ENCODE results near the gene CSTF1. TPM values are rescaled to one million over a fixed set of nuclear protein-coding genes. Genes with fewer than 3 reads are reported as not detected.
"Not testable (repeated sequence)": the region's sequence is repeated elsewhere in the genome, so short reads cannot be mapped to it uniquely, and the experiment has no call there.

CSTF1 gene
- polyA plus RNA-seq, 6 donors from 2014 or later, result 23.6 to 38.0 (median 26.5) TPM

DNA sequence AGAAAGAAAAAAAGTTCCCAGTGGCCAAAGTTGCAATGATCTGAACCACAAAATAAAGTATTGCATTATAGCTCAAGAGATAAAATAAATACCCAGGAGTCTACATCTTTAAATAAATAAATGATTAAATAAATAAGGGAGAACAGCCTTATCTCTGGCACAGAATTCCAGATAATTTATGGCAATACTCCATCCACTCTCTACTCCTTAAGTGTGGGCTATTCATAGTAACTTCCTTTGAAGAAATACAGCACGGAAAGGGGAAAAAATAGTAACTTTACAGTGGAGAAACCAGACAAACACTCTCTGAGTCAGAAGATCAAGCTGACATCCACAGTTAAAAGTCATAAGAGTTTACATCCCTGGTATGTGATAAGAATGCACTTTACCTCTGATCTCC is 12.1 kb upstream of the CSTF1 start:
- ATAC-seq (ENCODE audit: low read depth in 2 of 2) (no peak), DNase-seq (no peak)
- H3K4me1 Mint-ChIP-seq, result no peaks in the 10 kb centered on the region
- H3K4me3 Mint-ChIP-seq, result no peak overlapping the region
- no peak overlapping the region for H3K27ac Mint-ChIP-seq
- H3K27me3 Mint-ChIP-seq, result no peaks in the 10 kb centered on the region
- H3K9me3 Mint-ChIP-seq, result no peaks in the 10 kb centered on the region
- H3K36me3 Mint-ChIP-seq, result peaks cover 0 to 7% of the 10 kb centered on the region in 2 donors

DNA sequence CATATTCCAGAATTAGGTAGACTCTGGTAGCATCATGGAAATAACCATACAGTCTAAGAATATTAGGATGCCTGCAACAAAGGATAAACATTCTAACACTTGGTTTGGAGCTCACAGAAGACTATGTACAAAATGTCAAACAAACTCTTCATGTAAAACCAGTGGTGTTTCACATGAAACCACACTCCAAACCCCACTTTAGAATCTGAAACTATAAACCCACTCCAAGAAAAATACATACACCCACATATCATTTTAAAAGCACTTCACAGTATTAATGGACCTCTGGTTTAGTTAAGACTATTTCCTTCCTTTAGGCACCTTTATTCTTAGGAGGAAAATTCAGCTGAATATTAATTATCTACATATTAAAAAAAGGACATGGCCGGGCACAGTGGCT is 10.9 kb upstream of the CSTF1 start:
- ATAC-seq (ENCODE audit: low read depth in 2 of 2) (no peak), DNase-seq (no peak)
- Mint-ChIP-seq H3K4me3 (no peak overlapping the region), H3K36me3 (peaks cover 0 to 8% of the 10 kb centered on the region in 2 donors), H3K4me1 (no peaks in the 10 kb centered on the region), H3K27me3 (no peaks in the 10 kb centered on the region), H3K27ac (no peak overlapping the region), H3K9me3 (no peaks in the 10 kb centered on the region)

DNA sequence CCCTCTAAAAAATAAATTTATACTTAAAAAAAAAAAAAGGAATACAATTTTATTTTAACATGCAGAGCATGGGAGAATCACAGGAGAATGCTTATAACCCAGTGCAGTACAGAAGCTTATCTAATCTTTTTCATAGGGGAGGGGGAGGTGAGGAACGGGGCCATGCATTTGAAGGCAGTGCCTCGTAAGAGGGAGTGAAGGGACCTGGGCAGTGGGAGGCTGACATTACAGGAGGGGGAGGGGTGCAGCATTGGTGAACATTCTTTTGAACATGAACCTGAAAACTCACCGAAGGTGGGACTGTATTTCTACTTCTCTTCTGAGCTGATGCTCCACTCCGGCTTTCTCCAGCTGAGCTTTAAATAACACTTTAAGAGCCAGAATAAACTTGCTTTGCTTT is 9.7 kb upstream of the CSTF1 start:
- Mint-ChIP-seq H3K9me3 (no peaks in the 10 kb centered on the region), H3K4me3 (no peak overlapping the region), H3K36me3 (peaks cover 0 to 7% of the 10 kb centered on the region in 2 donors), H3K27ac (no peak overlapping the region), H3K27me3 (no peaks in the 10 kb centered on the region), H3K4me1 (no peaks in the 10 kb centered on the region)
- no peak for ATAC-seq (ENCODE audit: low read depth in 2 of 2)
- no peak for DNase-seq

DNA sequence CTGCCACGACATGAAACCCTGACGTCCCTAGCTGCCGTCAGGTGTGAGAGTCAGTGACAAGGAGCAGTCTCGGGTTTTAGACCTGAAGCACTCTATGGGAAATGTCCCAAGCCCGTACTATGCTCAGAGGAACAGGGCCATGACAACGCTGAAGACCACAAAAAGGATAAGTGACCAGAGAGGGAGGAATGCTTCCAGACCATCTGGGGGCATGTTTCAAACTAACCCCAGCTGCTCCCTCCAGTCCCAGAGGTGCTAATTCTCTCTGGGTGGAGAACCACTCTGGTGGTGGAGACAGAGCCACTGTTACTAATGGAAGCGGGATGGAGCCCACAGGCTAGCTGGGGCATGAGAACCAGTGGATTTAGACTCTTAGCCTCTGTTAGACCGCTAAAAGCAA is 9.1 kb upstream of the CSTF1 start:
- no peaks in the 10 kb centered on the region for H3K4me1 Mint-ChIP-seq
- peaks cover 0 to 7% of the 10 kb centered on the region in 2 donors for H3K36me3 Mint-ChIP-seq
- no peaks in the 10 kb centered on the region for H3K27me3 Mint-ChIP-seq
- DNase-seq, result no peak
- H3K27ac Mint-ChIP-seq, result peak overlapping the region in 1 of 6 donors; percentile 60
- ATAC-seq (ENCODE audit: low read depth in 2 of 2), result no peak
- peak overlapping the region in 1 of 8 donors; percentile 72 for H3K4me3 Mint-ChIP-seq
- H3K9me3 Mint-ChIP-seq, result no peaks in the 10 kb centered on the region

DNA sequence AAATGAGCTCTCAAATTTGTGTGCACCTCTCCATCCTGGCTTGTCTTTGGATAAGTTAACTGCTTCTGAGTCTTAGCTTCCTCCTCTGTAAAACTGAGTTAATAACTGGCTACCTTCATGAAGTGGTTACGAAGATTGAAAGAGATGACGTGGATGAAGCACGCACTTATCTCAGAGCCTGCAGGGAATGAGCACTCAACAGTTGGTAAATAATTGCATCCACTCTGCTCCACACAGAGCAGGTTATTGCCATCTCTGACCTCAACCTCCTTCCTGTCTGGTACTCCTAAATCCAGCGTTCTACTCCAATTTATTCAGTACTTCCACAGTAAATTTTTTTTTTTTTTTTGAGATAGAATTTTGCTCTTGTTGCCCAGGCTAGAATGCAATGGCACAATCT is 7.3 kb upstream of the CSTF1 start:
- H3K27ac Mint-ChIP-seq, result no peak overlapping the region
- no peaks in the 10 kb centered on the region for H3K4me1 Mint-ChIP-seq

DNA sequence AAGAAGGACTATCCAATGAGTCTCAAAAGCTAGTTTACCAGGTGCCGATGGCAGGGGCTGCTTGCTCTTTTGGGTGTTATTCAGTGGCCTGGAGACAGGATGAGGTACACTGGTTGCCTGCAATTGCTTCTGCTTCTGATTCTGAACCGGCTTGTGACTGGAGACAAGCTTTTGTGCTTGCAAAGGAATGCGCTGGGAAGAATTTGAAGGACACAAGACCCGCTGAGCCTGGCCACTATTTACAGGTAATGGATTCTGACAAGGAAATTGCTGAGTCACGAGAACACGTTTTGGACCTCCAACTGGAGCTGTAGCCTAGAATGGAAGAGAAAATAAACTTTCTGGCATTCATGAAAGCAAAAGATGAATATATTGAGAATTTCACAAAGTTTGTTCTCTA is 6.2 kb upstream of the CSTF1 start:
- no peak for ATAC-seq (ENCODE audit: low read depth in 2 of 2)
- no peaks in the 10 kb centered on the region for H3K27me3 Mint-ChIP-seq
- H3K4me3 Mint-ChIP-seq, result no peak overlapping the region
- H3K9me3 Mint-ChIP-seq, result no peaks in the 10 kb centered on the region
- H3K36me3 Mint-ChIP-seq, result peaks cover 7 to 14% of the 10 kb centered on the region in 2 donors
- H3K4me1 Mint-ChIP-seq, result peaks cover 0 to 4% (median 3%) of the 10 kb centered on the region in 3 donors
- no peak overlapping the region for H3K27ac Mint-ChIP-seq
- DNase-seq, result no peak

More for the DNA sequence above, 7.3 kb upstream of the CSTF1 start:
- Mint-ChIP-seq H3K9me3 (no peaks in the 10 kb centered on the region), H3K27me3 (no peaks in the 10 kb centered on the region), H3K36me3 (peaks cover 7 to 13% of the 10 kb centered on the region in 2 donors), H3K4me3 (no peak overlapping the region)
- DNase-seq (no peak), ATAC-seq (ENCODE audit: low read depth in 2 of 2) (no peak)

DNA sequence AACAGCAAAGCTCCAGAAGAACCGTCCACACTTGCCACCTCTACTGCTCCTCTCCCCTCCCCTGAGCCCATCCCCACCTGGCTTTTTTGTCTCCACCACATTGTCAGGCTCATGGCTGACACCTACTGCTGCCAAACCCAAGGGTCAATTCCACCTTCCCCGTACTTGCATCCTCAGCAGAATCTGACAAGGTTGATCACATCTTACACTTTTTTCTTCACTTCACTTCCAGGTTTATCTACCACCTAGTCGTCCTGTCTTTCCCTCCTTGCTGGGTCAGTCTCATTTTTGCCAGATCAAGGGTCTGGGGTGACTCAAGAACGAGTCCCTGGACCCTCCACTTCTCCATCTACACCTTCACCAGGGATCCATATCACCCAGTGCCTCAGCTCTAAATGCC is 3.6 kb upstream of the CSTF1 start:
- no peak for ATAC-seq (ENCODE audit: low read depth in 2 of 2)
- peak overlapping the region in 1 of 8 donors; percentile 27 for H3K4me3 Mint-ChIP-seq
- H3K36me3 Mint-ChIP-seq, result peaks cover 7 to 14% of the 10 kb centered on the region in 2 donors
- H3K4me1 Mint-ChIP-seq, result peaks cover 10 to 15% (median 12%) of the 10 kb centered on the region in 3 donors
- no peaks in the 10 kb centered on the region for H3K9me3 Mint-ChIP-seq
- DNase-seq, result no peak
- H3K27me3 Mint-ChIP-seq, result no peaks in the 10 kb centered on the region
- peak overlapping the region in 3 of 6 donors; percentile 20 to 77 (median 59) for H3K27ac Mint-ChIP-seq

DNA sequence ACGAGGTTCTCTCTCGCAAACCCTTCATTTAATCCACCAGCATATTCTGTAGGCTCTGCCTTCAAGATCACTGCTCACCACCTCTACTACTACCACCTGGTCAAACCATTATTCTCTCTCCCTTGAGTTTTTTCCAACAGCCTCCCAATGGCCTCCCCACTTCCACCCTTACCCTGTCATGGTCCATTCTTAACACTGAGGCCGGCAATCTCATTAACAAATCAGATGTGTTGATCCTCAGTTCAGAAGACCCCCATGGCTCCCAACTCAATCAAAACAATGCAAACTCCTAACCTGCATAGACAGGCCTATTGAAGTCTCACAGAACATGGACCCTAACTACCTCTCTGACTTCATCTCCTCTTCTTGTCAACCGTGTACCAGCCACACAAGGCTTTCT is 2.6 kb upstream of the CSTF1 start:
- H3K9me3 Mint-ChIP-seq, result no peaks in the 10 kb centered on the region
- H3K4me3 Mint-ChIP-seq, result peak overlapping the region in 3 of 8 donors; percentile 25 to 54 (median 42)
- ATAC-seq (ENCODE audit: low read depth in 2 of 2) (no peak), DNase-seq (no peak)
- no peaks in the 10 kb centered on the region for H3K27me3 Mint-ChIP-seq
- peak overlapping the region in 3 of 6 donors; percentile 29 to 49 (median 49) for H3K27ac Mint-ChIP-seq
- peaks cover 12 to 22% (median 12%) of the 10 kb centered on the region in 3 donors for H3K4me1 Mint-ChIP-seq
- H3K36me3 Mint-ChIP-seq, result peaks cover 7 to 14% of the 10 kb centered on the region in 2 donors

DNA sequence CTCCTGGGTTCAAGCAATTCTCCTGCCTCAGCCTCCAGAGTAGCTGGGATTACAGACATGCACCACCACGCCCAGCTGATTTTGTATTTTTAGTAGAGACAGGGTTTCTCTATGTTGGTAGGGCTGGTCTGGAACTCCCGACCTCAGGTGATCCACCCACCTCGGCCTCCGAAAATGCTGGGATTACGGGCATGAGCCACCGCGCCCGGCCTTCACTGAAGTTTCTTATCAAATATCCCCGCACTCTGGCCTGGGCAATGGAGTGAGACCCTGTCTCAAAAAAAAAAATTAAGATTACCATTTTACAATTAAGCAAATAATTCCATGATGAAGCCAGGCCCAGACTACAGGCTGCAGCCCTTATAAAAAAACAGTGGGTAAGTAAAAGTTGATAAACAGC is 2.0 kb upstream of the CSTF1 start:
- Mint-ChIP-seq H3K4me1 (peaks cover 12 to 25% (median 18%) of the 10 kb centered on the region in 3 donors), H3K27ac (peak overlapping the region in 1 of 6 donors; percentile 49)

DNA sequence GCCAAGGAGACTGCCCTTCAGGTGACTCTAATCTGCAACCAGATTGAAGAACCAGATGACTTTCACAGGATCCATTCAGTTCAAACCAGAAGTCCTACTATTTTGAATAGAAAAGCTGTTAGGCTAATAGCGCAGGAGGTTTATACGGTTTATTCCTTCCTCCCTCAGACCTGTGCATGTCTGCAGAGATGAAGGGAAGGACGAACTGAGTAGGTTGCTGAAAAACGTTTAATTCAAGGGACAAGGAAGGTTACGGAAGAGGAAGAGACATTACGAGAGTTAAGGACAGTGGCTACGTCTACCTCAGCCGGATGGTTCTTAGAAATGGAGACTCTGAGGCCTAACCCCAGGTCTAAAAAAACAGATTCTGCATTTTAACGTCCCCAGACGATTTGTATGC is 1.4 kb upstream of the CSTF1 start:
- Mint-ChIP-seq H3K27me3 (no peaks in the 10 kb centered on the region), H3K4me1 (peaks cover 12 to 26% (median 24%) of the 10 kb centered on the region in 3 donors), H3K27ac (peak overlapping the region in 3 of 6 donors; percentile 15 to 95 (median 55)), H3K4me3 (peak overlapping the region in 1 of 8 donors; percentile 41), H3K36me3 (peaks cover 12 to 25% of the 10 kb centered on the region in 2 donors), H3K9me3 (no peaks in the 10 kb centered on the region)
- DNase-seq (no peak), ATAC-seq (ENCODE audit: low read depth in 2 of 2) (no peak)

More for the DNA sequence above, 2.0 kb upstream of the CSTF1 start:
- peak overlapping the region in 2 of 8 donors; percentile 5 to 41 for H3K4me3 Mint-ChIP-seq
- H3K27me3 Mint-ChIP-seq; H3K9me3 Mint-ChIP-seq; DNase-seq; ATAC-seq (ENCODE audit: low read depth in 2 of 2): not testable (repeated sequence)
- peaks cover 13 to 19% of the 10 kb centered on the region in 2 donors for H3K36me3 Mint-ChIP-seq

DNA sequence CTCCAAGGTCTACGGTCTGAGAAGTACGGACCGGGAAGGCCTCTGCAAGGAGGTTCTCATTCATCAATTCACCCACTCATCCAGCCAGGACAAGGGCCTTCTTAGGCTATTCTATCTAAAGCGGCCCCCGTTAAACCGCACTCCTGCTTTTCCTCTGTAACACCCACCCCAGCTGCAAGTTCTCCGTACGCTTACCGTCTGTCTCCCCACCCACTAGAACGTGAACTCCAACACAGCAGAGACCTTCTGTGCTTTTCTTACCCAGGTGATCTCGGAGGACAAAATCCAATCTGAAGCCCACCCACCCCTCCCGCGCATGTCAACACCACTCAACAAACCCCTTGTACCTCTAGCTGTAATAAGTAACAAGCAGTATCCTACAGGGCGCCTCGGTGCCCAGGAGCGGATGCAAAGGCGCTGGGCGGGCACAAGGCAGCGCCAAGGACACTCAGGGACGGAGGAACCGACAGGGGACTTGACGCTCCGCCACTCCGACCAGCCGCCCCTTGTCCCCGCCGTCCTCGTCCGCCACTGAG is 781 bp upstream of the CSTF1 start:
- Mint-ChIP-seq H3K4me1 (peaks cover 12 to 26% (median 24%) of the 10 kb centered on the region in 3 donors), H3K4me3 (no peak overlapping the region), H3K9me3 (no peaks in the 10 kb centered on the region), H3K27me3 (no peaks in the 10 kb centered on the region), H3K36me3 (peaks cover 8 to 27% of the 10 kb centered on the region in 2 donors), H3K27ac (peak overlapping the region in 3 of 6 donors; percentile 55 to 79 (median 64))
- ATAC-seq (ENCODE audit: low read depth in 2 of 2) (peak; percentile 0 to 1), DNase-seq (no peak)

DNA sequence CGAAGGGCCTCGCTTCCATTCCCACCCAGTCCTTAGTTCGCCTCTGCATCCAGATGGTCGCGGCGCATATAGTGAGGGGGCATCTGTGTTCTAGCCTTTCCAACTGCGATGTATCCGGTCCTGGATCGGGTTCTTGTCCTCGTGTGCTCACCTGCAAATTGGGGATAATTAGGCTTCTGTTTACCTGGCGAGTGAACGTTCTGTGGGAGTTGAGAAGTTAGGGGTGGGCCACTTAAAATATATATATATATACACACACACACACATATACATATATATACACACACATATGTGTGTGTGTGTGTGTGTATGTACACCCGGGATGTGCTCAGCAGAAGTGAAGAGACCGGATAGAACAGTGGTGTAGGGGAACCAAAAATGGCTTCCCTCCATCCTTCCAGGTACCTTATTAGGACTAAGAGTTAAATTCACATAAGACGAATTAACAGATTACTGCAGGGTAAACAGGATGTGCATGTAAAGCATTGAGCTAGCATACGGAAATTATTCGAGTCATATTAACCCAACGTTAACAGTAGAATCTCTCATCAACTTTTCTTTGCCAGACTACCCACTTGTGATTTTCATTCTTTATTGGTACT is 537 bp downstream of the CSTF1 start:
- H3K27me3 Mint-ChIP-seq, result no peaks in the 10 kb centered on the region
- H3K4me3 Mint-ChIP-seq, result no peak overlapping the region
- H3K9me3 Mint-ChIP-seq, result no peaks in the 10 kb centered on the region
- peak overlapping the region in 2 of 6 donors; percentile 54 to 89 for H3K27ac Mint-ChIP-seq
- ATAC-seq (ENCODE audit: low read depth in 2 of 2) (no peak), DNase-seq (no peak)
- peaks cover 12 to 26% (median 24%) of the 10 kb centered on the region in 3 donors for H3K4me1 Mint-ChIP-seq
- peaks cover 8 to 35% of the 10 kb centered on the region in 2 donors for H3K36me3 Mint-ChIP-seq

DNA sequence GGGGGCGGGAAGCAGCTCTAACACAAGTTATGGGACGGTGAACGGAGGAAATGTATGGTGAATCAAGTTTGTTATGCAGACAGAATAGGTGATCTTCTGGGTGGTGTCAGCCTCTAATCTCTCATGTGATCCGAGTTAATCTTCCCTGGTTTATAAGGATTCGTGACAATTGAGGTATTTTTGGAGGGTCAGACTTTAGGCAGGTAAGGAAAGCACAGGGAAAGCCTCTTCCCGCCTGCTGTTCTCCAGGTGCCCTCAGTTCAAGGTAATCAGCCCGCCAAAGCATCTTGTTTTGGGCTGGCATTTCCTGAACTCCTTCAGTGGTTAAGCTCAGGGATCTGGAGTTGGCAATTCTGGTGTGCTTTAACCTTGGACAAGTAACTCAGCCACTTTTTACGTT is 1.2 kb downstream of the CSTF1 start:
- Mint-ChIP-seq H3K4me3 (no peak overlapping the region), H3K4me1 (peaks cover 12 to 26% (median 24%) of the 10 kb centered on the region in 3 donors), H3K27me3 (no peaks in the 10 kb centered on the region), H3K27ac (peak overlapping the region in 2 of 6 donors; percentile 44 to 67), H3K9me3 (no peaks in the 10 kb centered on the region), H3K36me3 (peaks cover 8 to 36% of the 10 kb centered on the region in 2 donors)
- no peak for DNase-seq
- ATAC-seq (ENCODE audit: low read depth in 2 of 2), result no peak

DNA sequence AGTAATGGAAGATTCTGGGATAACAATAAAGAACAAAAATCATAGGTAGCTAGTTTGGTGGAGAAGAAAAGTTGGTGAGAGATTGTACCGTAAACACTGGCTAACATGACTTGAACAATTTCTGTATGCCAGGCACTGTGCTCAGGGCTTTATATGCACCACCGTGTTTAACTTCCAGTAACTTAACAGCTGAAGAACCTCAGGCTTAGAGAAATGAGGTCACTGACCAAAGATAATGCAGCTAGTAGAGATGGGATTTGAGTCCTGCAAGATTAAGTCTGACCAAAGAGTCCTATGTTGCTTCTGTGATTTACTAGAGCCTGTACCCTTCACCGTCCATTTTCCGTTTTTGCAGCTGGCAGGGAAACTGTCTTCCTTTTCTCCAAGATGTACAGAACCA is 2.7 kb downstream of the CSTF1 start:
- DNase-seq (no peak), ATAC-seq (ENCODE audit: low read depth in 2 of 2) (no peak)
- Mint-ChIP-seq H3K27ac (peak overlapping the region in 1 of 6 donors; percentile 58), H3K4me1 (peaks cover 12 to 31% (median 24%) of the 10 kb centered on the region in 3 donors), H3K9me3 (no peaks in the 10 kb centered on the region), H3K4me3 (peak overlapping the region in 2 of 8 donors; percentile 53 to 68), H3K27me3 (no peaks in the 10 kb centered on the region), H3K36me3 (peaks cover 18 to 29% of the 10 kb centered on the region in 2 donors)

Data from naive B cell (primary cell).